AG04450 (cell line): ENCODE results near the gene RBM17. TPM values are rescaled to one million over a fixed set of nuclear protein-coding genes. Genes with fewer than 3 reads are reported as not detected.

Experiments
- CTCF ChIA-PET: fragments of 300-600, 350-600 bp; formaldehyde crosslinking; extraction: SDS; loops from one replicate; lab custom pipeline; 2022; ENCODE audit warnings: antibody characterized with exemption, inconsistent platforms; lab: Charles Lee
- POLR2A ChIA-PET: fragments of 350-600 bp; formaldehyde crosslinking; extraction: SDS; loops from one replicate; lab custom pipeline; 2021; ENCODE audit warnings: antibody characterized with exemption, inconsistent platforms; lab: Yijun Ruan, JAX
- DNase-seq: peaks from one replicate; pipeline ENCODE4 v3.0.0-alpha.2; 2011; ENCODE audit warnings: low read depth, low spot score
- H3K27ac ChIP-seq: one replicate; pipeline ENCODE4 v1.5.1; 2012; ENCODE audit warnings: low read depth, low read length, control low read depth
- H3K27me3 ChIP-seq: one replicate; pipeline ENCODE4 v1.6.0; 2012; ENCODE audit warnings: low read length; ENCODE audit not compliant: control insufficient read depth, insufficient read depth
- H3K4me3 ChIP-seq: 2 replicates; pipeline ENCODE4 v1.5.1; 2011; ENCODE audit warnings: mild to moderate bottlenecking, low read depth, low read length, control low read depth
- H3K9me3 ChIP-seq: 2 replicates; pipeline ENCODE4 v1.5.1; 2012; ENCODE audit warnings: low read length; ENCODE audit not compliant: control insufficient read depth, insufficient read depth
- polyA plus RNA-seq: library from polyadenylated mRNA; depleted of rRNA; stranded (reverse); fragments of >200 nt; gene quantifications from 2 replicates; pipeline ENCODE4 v1.2.3, GENCODE V29; 2011
- TF ChIP-seq, protein P1 (sequence below): IDR thresholded peaks from 2 replicates; pipeline ENCODE4 v1.5.1; 2011; ENCODE audit warnings: low read depth, low read length, control low read depth, inconsistent platforms

RBM17 gene
- polyA plus RNA-seq, 1 experiment, result 38.9 TPM

DNA sequence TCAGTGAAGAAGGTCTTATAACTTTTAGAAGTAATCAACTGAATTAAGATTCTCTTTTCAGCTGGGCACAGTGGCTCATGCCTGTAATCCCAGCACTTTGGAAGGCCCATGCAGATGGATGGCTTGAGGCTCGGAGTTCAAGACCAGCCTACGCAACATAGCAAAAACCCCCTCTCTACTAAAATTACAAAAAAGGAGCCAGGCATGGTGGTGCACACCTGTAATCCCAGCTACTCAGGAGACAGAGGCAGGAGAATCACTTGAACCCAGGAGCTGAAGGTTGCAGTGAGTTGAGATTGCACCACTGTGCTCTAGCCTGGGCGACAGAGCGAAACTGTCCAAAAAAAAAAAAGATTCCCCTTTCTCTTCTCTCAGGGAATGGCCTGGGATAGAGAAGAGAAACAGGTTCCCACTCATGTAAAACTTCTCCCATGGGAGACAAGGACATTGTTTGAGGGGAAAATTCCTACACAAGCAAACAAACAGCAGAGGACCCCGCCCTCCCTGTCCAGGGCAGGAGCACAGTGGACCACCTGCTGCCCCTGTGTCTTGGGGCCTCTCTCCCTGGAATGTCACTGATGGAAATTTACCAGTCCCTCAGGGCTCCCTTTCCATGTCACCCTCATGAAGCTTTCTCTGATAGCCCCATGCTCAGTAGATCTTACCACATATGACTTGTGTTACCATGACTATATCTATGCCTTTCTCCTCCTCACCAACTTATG, 32.3 kb upstream of the RBM17 start:
- Histone ChIP-seq H3K27me3 (peaks cover 18% of the 10 kb centered on the region), H3K4me3 (no peak overlapping the region), H3K9me3 (no peaks in the 10 kb centered on the region), H3K27ac (no peak overlapping the region)
- TF ChIP-seq, protein P1, sequence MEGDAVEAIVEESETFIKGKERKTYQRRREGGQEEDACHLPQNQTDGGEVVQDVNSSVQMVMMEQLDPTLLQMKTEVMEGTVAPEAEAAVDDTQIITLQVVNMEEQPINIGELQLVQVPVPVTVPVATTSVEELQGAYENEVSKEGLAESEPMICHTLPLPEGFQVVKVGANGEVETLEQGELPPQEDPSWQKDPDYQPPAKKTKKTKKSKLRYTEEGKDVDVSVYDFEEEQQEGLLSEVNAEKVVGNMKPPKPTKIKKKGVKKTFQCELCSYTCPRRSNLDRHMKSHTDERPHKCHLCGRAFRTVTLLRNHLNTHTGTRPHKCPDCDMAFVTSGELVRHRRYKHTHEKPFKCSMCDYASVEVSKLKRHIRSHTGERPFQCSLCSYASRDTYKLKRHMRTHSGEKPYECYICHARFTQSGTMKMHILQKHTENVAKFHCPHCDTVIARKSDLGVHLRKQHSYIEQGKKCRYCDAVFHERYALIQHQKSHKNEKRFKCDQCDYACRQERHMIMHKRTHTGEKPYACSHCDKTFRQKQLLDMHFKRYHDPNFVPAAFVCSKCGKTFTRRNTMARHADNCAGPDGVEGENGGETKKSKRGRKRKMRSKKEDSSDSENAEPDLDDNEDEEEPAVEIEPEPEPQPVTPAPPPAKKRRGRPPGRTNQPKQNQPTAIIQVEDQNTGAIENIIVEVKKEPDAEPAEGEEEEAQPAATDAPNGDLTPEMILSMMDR, result no peak
- no peak for DNase-seq
- ChIA-PET POLR2A (no interaction called here), CTCF (no interaction called here)

- H3K4me3 ChIP-seq, result no peak overlapping the region
- peaks cover 22% of the 10 kb centered on the region for H3K27me3 ChIP-seq
- DNase-seq, result no peak
- CTCF ChIA-PET, result no interaction called here
- H3K9me3 ChIP-seq, result no peaks in the 10 kb centered on the region; the same call in 1 of the 2 replicates
- POLR2A ChIA-PET, result no interaction called here
- TF ChIP-seq, protein P1, result no peak
- no peak overlapping the region for H3K27ac ChIP-seq
These were observed 30.0 kb upstream of the RBM17 start for GRCh38 chr10:6058682-6059475.

DNA sequence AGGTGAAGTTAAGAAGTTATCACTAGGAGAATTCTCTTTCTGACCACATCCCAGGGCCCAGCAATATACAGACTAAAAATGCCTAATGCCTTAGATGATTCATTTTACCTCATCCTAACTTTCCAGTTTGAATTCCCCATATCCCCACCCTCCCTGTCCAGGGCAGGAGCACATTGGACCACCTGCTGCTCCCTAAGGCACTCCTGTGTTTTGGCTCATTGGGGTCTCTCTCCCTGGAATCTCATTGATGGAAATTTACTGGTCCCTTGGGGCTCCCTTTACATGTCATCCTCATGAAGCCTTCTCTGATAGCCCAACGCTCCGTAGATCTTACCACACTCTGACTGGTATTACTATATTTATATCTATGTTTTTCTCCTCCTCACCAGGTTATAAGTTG, 29.3 kb upstream of the RBM17 start:
- ChIA-PET CTCF (no interaction called here), POLR2A (no interaction called here)
- TF ChIP-seq, protein P1, result no peak
- DNase-seq, result no peak
- H3K9me3 ChIP-seq, result no peaks in the 10 kb centered on the region; the same call in 1 of the 2 replicates
- H3K27ac ChIP-seq, result no peak overlapping the region
- no peak overlapping the region for H3K4me3 ChIP-seq
- peaks cover 20% of the 10 kb centered on the region for H3K27me3 ChIP-seq

GRCh38 chr10:6061056-6061455, 27.8 kb upstream of the RBM17 start:
- POLR2A ChIA-PET, result no interaction called here
- CTCF ChIA-PET, result no interaction called here

More at GRCh38 chr10:6061056-6061455, 27.8 kb upstream of the RBM17 start:
- DNase-seq, result no peak
- TF ChIP-seq, protein P1, result no peak
- Histone ChIP-seq H3K27me3 (peaks cover 17% of the 10 kb centered on the region), H3K4me3 (no peak overlapping the region), H3K27ac (no peak overlapping the region), H3K9me3 (no peaks in the 10 kb centered on the region; the same call in 1 of the 2 replicates)
